Osteocyte (in vitro differentiated cells): ENCODE data around the gene COL15A1. TPM values are rescaled to one million over a fixed set of nuclear protein-coding genes. Genes with fewer than 3 reads are reported as not detected.

Source experiments
- DNase-seq: peaks from one replicate; pipeline ENCODE4 v3.0.0; 2021; ENCODE audit warnings: mixed read lengths; ENCODE audit not compliant: unreplicated experiment; ENCODE audit errors: extremely low spot score
- H3K27ac Mint-ChIP-seq: one replicate; pipeline ENCODE4 v1.8.0; 2021; ENCODE audit warnings: mild to moderate bottlenecking, mixed read lengths; ENCODE audit not compliant: unreplicated experiment
- H3K27me3 Mint-ChIP-seq: one replicate; pipeline ENCODE4 v1.8.0; 2021; ENCODE audit warnings: mixed read lengths; ENCODE audit not compliant: unreplicated experiment
- H3K36me3 Mint-ChIP-seq: one replicate; pipeline ENCODE4 v1.8.0; 2021; ENCODE audit warnings: mixed read lengths; ENCODE audit not compliant: unreplicated experiment
- H3K4me1 Mint-ChIP-seq: one replicate; pipeline ENCODE4 v1.8.0; 2021; ENCODE audit warnings: mixed read lengths; ENCODE audit not compliant: unreplicated experiment
- H3K4me3 Mint-ChIP-seq: one replicate; pipeline ENCODE4 v1.8.0; 2021; ENCODE audit warnings: mild to moderate bottlenecking, moderate library complexity, mixed read lengths; ENCODE audit not compliant: unreplicated experiment
- H3K9me3 Mint-ChIP-seq: one replicate; pipeline ENCODE4 v1.8.0; 2021; ENCODE audit warnings: mixed read lengths; ENCODE audit not compliant: unreplicated experiment
- CTCF ChIP-seq: fragments of 200-600 bp; sonication (generic); IDR thresholded peaks from 2 replicates; pipeline ENCODE4 v1.5.0; 2021; ENCODE audit warnings: antibody characterized with exemption, mild to moderate bottlenecking, moderate library complexity
- total RNA-seq: library from RNA; stranded (reverse); gene quantifications from 2 replicates; pipeline ENCODE4 v1.2.1, GENCODE V29; 2021

Gene COL15A1
- total RNA-seq, 1 donor from 2014 or later: 0.81 TPM

GRCh38 chr9:99076483-99077171 lies 132.9 kb downstream of the COL15A1 start:
- no peaks in the 10 kb centered on the region for H3K9me3 Mint-ChIP-seq
- peaks cover 38% of the 10 kb centered on the region for H3K4me1 Mint-ChIP-seq
- no peak overlapping the region for H3K27ac Mint-ChIP-seq
- no peak for DNase-seq
- H3K4me3 Mint-ChIP-seq: no peak overlapping the region
- no peak for TF ChIP-seq CTCF
- H3K27me3 Mint-ChIP-seq: peaks cover 9% of the 10 kb centered on the region
- H3K36me3 Mint-ChIP-seq: no peaks in the 10 kb centered on the region

- peak overlapping the region; percentile 21 for H3K27ac Mint-ChIP-seq
- no peaks in the 10 kb centered on the region for H3K36me3 Mint-ChIP-seq
- DNase-seq: no peak
- no peaks in the 10 kb centered on the region for H3K9me3 Mint-ChIP-seq
- peaks cover 22% of the 10 kb centered on the region for H3K27me3 Mint-ChIP-seq
- H3K4me3 Mint-ChIP-seq: no peak overlapping the region
- no peak for TF ChIP-seq CTCF
- H3K4me1 Mint-ChIP-seq: peaks cover 26% of the 10 kb centered on the region
Observed at GRCh38 chr9:99078717-99079116, 135.0 kb downstream of the COL15A1 start.

GRCh38 chr9:99079542-99079941 lies 135.8 kb downstream of the COL15A1 start:
- Mint-ChIP-seq H3K4me1 (peaks cover 26% of the 10 kb centered on the region), H3K27me3 (peaks cover 22% of the 10 kb centered on the region), H3K27ac (no peak overlapping the region), H3K4me3 (no peak overlapping the region), H3K36me3 (no peaks in the 10 kb centered on the region), H3K9me3 (no peaks in the 10 kb centered on the region)
- no peak for TF ChIP-seq CTCF
- no peak for DNase-seq

- Mint-ChIP-seq H3K27ac (no peak overlapping the region), H3K9me3 (no peaks in the 10 kb centered on the region), H3K4me1 (peaks cover 18% of the 10 kb centered on the region), H3K27me3 (peaks cover 15% of the 10 kb centered on the region), H3K36me3 (no peaks in the 10 kb centered on the region), H3K4me3 (no peak overlapping the region)
- no peak for DNase-seq
- TF ChIP-seq CTCF: no peak
Observed at GRCh38 chr9:99083051-99083450, 139.3 kb downstream of the COL15A1 start.

GRCh38 chr9:99085949-99086948 lies 142.5 kb downstream of the COL15A1 start:
- Mint-ChIP-seq H3K27ac (peak overlapping the region; percentile 68), H3K4me3 (no peak overlapping the region), H3K4me1 (peaks cover 9% of the 10 kb centered on the region), H3K9me3 (no peaks in the 10 kb centered on the region), H3K27me3 (peaks cover 15% of the 10 kb centered on the region), H3K36me3 (peaks cover 1% of the 10 kb centered on the region)
- DNase-seq: peak; percentile 57
- no peak for TF ChIP-seq CTCF
